HG03097 (cell line): ENCODE results near the gene ESYT2.
"Not testable (repeated sequence)": the region's sequence is repeated elsewhere in the genome, so short reads cannot be mapped to it uniquely, and the experiment has no call there.

Experiments
- ATAC-seq: cut with Tn5 transposase; IDR thresholded peaks from one replicate; pipeline ENCODE4 v1.9.1; 2021; ENCODE audit not compliant: unreplicated experiment, low FRiP score

ESYT2 gene

GRCh38 chr7:158829342-158830210 lies at the start of gene ESYT2:
TSS of gene ESYT2 (minus strand) at chr7:158829509. CDS start at chr7:158829418, 91 bp downstream.
- ATAC-seq: peak; percentile 89

DNA sequence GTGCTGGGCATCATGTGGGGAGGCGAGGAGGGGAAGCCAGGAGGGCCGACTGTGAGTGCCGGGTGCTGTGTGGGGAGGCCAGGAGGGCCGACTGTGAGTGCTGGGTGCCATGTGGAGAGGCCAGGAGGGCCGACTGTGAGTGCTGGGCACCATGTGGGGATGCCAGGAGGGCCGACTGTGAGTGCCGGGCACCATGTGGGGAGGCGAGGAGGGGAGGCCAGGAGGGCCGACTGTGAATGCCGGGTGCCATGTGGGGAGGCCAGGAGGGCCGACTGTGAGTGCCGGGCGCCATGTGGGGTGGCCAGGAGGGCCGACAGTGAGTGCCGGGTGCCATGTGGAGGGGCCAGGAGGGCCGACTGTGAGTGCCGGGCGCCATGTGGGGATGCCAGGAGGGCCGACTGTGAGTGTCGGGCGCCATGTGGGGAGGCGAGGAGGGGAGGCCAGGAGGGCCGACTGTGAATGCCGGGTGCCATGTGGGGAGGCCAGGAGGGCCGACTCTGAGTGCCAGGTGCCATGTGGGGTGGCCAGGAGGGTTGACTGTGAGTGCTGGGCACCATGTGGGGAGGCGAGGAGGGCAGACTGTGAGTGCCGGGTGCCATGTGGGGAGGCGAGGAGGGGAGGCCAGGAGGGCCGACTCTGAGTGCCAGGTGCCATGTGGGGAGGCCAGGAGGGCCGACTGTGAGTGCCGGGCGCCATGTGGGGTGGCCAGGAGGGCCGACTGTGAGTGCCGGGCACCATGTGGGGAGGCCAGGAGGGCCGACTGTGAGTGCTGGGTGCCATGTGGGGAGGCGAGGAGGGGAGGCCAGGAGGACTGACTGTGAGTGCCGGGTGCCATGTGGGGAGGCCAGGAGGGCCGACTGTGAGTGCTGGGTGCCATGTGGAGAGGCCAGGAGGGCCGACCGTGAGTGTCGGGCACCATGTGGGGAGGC lies 49.1 kb upstream of the ESYT2 start:
- not testable (repeated sequence) for ATAC-seq

DNA sequence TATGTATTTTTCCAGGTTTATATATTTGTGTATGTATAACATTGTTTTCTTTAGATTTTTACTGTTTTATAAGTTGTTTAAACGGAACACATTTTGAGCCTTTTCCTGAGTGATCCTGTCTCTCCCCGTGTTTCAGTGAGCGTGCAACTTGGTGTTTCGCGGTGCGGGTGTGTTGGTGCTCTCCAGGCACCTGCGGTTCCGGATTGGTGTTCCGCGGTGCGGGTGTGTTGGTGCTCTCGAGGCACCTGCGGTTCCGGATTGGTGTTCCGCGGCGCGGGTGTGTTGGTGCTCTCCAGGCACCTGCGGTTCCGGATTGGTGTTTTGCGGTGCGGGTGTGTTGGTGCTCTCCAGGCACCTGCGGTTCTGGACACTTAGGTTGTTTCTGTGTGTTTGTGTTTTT lies 47.7 kb upstream of the ESYT2 start:
- no peak for ATAC-seq

- no peak for ATAC-seq
These were observed 40.6 kb upstream of the ESYT2 start for GRCh38 chr7:158869876-158870275.

DNA sequence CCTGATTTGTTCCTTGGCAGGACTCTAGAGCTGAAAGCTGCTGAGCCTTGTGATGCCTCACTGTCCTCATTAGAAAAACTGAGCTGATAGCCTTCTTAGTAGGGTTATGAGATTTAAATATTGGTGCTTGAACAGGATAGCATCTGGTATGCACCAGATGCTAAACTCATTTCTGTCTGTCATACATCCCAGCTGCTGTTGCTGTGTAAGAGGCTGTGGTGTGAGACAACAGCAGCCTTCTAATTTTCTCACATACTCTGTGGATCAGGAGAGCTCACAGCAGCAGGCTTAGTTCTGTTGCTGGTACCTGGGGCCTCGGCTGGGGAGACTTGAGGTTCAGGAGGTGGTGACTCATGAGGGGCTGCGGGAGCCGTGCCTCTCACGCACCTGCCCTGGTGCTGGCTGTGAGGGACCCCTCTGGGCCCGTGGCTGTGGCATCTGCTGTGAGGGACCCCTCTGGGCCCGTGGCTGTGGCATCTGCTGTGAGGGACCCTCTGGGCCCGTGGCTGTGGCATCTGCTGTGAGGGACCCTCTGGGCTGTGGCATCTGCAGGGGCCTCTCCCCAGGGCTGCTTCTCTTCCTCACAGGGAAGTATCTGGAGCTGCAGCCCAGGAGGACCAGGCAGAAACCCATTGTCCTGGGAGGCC lies 39.6 kb upstream of the ESYT2 start:
- no peak for ATAC-seq

GRCh38 chr7:158867214-158867984 lies 38.1 kb upstream of the ESYT2 start:
- no peak for ATAC-seq

DNA sequence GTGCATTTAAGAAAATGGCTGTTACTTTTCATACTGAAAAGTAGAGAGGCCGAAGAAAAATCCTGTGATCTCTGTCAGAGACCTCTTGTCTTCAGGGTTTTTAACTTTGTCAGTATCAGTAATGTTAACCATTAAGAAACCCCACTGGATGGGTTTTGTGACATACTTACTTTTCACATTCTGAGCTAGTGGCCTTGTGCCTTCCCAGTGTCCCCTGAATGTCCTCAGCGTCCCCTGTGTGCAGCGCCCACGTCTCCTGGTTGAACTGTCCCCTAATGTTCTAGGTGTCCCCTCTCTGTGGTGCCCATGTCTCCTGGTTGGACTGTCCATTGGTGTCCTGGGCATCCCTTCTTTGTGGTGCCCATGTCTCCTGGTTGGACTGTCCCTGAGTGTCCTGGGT lies 36.7 kb upstream of the ESYT2 start:
- no peak for ATAC-seq

DNA sequence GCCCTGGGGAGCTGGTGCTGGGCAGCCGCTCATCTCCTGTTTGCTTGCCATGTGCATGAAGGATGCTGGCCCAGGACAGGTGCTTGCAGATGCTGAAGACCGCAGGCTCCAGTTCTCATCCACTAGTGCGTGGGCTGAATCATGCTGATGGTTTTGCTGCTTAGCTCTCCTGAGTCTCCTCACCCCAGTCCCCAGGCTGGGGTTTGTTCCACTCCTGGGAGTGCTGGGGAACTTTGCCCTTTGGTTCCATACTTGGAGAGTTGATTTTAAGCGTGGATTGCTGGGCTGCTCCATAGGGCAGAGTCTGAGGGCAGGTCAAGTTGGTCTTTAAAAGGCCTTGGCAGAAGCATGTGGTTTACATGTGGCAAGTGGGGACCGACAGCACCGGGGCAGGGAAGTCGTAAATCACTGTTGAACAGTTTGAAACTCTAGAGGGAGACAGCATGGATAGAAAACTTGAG lies 36.2 kb upstream of the ESYT2 start:
- no peak for ATAC-seq

- ATAC-seq: no peak
These were observed 35.5 kb upstream of the ESYT2 start for GRCh38 chr7:158864833-158865232.

GRCh38 chr7:158864507-158864820 lies 35.2 kb upstream of the ESYT2 start:
- no peak for ATAC-seq

DNA sequence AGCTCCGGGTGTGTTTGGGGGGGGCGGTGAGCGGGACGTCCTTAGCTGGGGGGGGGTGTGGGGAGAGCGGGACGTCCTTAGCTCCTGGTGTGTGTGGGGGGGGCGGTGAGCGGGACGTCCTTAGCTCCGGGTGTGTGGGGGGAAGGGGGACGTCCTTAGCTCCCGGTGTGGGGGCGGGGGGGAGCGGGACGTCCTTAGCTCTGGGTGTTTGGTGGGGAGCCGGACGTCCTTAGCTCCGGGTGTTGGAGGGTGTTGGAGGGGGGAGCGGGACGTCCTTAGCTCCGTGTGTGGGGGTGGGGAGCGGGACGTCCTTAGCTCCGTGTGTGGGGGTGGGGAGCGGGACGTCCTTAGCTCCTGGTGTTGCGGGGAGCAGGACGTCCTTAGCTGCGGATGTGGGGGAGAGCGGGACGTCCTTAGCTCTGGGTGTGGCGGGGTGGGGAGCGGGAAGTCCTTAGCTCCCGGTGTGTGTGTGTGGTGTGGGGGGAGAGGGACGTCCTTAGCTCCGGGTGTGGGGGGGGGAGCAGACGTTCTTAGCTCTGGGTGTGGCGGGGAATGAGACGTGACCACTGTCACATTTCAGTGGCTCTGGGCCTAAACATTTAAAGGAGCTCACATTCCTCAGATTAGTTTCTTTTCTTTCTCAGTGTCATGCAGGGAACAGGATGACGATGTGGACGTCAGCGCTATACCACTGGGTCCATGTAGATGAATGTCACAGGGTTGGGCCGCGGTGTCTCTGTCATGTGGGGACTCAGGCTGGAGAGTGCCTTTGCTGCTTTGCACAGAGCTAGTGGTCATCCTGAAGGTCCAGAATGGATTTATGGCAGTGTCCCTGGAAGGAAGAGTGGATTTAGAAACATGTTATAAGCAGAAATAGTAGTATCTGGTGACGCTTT lies 34.5 kb upstream of the ESYT2 start:
- no peak for ATAC-seq

GRCh38 chr7:158862985-158863610 lies 33.8 kb upstream of the ESYT2 start:
- ATAC-seq: peak; percentile 46

GRCh38 chr7:158861936-158862704 lies 32.8 kb upstream of the ESYT2 start:
- no peak for ATAC-seq

DNA sequence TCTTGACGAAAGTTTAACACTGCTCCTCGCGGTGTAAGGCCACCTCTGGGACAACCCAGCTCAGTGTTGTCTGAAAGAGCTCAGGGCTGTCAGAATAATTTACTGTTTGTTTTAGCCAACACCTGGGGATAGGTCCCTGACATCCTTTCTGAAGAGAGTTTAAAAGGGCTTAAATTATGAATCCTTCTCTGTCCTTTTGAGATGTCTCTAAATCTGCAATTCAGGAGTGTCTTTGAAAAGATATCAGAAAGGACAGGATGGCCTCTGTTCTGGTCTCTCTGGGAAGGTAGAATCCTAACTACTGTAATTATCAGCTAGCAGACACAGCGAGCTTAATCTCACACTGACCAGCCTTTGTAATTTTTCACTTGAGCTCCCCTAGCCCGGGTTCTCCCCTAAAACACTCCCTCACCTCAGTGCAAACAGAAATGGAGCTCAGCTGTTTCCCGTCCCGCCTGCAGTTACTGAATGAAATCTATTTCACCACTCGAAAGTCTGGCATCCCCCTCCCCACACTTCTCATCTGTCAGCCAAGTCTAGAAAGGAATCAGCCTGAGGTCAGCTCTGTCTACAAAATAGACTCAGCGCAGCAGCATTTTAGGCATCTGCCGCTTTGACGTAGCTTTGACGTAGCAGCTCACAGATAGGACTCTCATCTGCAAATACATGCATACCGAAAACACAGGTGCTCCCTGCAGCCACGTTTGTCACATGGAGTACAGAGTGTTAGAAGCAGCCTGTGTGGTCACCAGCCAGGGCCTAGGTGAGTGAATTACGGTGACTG lies 31.9 kb upstream of the ESYT2 start:
- ATAC-seq: no peak

DNA sequence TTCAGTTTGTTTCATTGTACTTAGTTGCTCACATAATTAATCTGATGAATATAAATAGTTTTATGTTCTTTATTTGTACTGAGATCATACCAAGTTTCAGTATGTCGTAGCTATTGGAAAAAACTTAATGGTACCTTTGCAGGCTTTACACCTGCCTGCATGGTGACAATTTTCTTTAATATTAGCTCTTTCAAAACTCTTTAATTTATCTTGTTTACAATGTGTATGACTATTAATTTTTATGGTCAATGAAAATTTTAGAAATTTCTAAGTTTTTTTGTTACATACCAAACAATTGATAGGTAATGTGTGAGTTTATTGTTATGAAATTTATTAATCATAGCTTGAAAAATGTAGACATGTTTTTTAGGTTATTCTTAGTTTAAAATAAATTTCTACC lies 31.1 kb upstream of the ESYT2 start:
- no peak for ATAC-seq

DNA sequence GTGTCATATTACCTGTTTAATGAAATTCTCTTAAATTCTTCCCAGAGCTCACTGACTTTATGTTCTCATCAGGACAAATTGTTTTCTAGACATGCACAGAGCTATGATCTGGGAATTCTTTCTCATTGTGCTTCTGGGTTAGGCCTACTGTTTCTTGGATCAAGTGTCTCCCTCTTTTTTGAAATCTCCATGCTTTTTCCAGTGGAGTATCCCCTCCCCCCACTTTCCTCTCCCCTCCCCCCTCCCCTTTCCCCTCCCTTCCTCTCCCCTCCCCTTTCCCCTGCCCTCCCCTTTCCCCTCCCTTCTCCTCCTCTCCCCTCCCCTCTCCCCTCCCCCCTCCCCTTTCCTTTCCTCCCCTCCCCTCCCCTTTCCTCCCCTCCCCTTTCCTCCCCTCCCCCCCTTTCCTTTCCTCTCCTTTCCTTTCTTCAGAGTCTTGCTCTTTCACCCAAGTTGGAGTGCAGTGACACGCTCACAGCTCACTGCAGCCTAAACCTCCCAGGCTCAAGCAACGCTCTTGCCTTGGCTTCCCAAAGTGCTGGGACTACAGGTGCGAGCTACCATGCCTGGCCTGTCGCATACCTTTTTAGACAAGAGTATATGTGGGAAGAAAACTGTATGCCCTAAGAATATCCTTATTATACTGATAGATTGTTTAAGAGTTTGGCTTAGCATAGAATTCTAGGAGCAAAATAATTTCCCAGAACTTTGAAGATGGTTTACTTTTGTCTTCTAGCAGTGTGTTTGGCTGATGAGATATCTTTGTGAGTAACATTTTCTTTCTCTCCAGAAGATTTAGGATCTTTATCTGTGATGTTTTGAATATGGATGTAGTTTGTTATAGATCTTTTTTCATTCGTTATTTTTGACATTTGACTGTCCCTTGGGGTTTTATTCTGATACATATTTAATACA lies 29.5 kb upstream of the ESYT2 start:
- no peak for ATAC-seq
